HTR-8/SVneo (cell line): ENCODE data around the gene ABCA7.
A peak's percentile ranks its signal among the peaks of the same experiment; 100 is the strongest.
"Not testable (repeated sequence)": the region's sequence is repeated elsewhere in the genome, so short reads cannot be mapped to it uniquely, and the experiment has no call there.

Experiments used
- DNase-seq: peaks from one replicate; pipeline ENCODE4 v3.0.0; 2011; ENCODE audit warnings: low spot score, mixed read lengths; ENCODE audit not compliant: insufficient read length
- FAIRE-seq: peaks from 2 replicates; lab custom pipeline; 2011; peaks lifted over from hg19 to GRCh38; lab: Jason Lieb, UNC

Gene ABCA7

DNA sequence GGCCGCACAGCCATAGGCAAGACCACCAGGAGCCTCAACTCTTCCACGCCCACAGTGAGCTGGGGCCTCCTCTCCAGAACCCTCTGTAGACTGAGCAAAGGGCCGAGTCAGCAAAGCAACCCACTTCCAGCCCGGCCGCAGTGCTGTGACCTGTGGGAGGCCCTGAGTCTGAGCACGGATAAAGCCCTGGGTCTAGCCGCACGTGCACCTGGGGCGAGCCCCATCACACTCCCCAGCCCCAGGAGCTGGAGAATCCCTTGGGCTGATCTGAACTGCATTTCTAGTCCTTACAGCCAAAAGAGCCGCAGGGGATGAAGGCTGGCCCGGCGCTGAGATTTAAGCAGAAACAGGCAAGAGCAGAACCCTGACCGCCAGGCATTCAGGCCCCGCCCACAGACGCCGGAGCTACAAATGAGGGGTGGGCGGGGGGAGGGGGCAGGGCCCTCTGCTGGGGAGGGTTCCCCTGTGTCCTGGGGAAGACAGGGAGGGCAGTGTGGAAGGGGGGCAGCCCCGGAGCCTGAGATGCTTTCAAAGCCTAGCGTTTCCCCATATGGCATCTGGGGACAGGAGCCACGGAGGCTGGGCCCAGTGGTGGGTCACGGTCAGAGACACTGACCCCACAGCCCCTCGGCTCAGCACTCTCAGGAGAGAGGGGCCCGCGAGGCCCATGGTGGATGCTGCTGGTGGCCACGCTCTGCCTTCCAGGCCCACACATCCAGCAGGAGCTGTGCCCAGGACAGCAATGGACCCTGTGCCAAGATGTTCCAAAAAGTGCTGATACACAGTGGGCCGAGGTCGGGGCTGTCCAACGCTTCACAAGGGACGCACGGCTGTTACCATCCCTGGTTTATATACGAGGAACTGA lies 23.9 kb upstream of the ABCA7 start:
- DNase-seq (no peak), FAIRE-seq (no peak)

DNA sequence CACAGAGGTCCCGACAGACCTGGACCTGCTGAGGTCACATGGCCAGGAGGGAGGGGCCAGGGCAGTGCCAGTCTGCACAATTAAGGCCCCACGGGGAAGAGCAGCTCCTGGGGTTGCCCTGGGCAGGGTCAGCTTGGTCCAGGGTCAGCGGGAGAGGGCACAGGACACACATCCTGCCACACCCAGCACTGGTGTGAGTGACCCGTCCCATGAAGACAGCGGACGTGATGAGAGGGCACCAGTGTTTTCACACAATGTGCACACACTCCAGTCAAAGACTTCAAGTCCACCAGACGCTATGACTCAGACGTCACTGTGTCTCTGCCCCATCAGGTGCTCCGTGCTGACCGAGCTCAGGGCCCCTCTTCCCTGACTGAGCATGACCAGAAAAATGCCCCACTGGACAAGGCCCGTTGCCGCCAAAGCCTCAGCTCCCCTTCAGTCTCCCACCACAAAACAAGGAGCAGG lies 23.2 kb upstream of the ABCA7 start:
- no peak for DNase-seq
- FAIRE-seq: peak; percentile 78

DNA sequence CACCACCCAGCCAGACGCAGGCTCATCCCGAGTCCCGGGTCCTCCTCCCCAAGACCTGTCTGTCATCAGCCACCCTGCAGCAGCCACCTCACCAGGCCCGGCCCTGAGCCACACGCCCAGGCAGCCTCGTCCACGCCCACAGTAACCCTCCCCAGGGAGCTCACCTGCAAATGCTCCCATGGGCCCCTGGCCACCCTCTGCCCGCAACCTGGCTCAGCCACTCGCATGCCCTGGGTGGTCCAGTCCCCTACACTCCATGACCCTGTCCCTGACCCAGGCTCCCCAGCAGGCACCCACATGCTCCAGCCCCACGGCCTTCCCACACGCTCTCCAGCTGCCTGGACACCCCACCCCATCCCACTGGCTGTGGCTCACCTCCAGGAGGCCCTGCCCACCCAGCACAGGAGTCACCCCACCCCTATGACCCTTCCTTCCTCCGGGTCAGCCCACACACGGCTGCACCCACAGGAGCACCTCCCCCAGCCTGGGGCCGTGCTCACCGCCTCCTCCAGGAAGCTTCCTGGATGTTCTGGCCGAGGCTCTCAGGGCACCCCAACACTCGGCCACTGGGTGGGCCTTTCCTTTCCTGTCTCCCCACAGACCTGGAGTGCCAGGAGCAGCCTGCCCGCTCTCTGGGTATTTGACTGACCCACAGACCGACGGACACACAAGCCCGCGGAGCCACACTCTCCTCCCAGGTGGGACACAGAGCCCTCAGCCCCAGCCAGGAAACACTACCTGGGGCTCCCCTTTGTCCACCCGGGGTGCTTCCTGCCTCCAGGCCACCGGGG lies 22.6 kb upstream of the ABCA7 start:
- no peak for DNase-seq

DNA sequence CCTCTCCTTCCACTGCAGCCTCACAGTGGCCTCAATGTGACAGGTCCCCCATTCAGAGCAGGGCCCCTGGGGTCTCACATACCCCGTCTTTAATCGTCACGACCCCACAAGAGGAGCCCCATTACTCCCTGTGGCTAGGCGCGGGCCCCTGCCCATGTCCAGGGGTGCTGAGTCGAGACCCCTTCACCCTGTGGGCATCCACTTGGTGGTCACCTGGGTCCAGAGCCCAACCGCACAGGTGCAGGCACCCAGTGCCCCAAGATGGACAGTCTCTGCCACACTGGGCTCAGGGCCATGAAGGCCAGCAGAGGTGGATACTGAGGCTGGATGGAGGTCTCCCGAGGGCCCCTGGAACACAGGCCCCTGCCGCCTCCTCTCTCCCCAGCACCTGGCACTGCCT lies 22.0 kb upstream of the ABCA7 start:
- no peak for FAIRE-seq
- no peak for DNase-seq

More for the DNA sequence above, 22.6 kb upstream of the ABCA7 start:
- no peak for FAIRE-seq

DNA sequence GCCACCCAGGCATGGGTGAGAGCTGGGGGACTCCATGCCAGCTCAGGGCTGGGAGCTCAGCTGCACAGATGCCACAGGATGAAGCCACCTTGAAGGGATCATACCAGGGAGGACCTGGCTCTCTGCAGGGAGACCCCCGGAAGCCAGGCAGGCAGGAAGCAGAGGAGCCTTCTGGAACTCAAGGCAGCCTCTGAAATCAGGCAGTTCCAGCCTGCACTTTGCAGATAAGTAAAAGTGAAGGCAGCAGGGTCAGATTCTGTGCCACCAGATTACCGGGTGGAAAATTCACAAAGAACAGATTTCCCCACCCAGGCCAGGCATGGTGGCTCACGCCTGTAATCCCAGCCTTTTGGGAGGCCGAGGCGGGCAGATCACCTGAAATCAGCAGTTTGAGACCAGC lies 21.5 kb upstream of the ABCA7 start:
- FAIRE-seq: no peak

DNA sequence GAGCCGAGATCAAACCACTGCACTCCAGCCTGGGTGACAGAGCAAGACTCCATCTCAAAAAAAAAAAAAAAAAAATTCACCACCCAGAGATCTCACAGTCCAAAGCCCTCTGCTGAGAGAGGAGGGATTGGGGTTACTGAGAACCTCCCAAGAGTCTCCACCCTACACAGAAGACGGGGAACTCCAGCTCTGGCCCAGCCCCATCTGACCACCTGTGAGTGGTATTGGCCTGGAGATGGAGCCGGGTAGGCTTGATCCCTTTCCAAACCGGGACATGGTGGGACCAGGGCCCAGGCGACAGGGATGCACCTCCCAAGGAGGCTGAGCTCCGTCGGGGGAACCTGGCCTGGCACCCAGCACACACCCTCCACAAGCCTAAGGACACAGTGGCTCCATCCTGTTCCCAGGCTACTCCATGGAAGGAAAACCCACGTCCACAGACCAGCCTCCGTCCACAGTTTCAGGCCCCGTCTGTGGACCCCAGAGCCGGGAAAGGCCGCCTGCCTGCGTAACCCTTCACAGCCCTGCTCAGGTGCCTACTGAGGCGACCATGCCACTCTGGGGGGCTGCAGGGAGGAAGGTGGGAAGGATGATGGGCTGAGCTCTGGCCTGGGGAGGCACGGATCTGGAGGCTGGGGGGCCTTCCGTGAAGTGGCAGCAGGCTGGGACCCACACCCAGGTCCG lies 20.8 kb upstream of the ABCA7 start:
- DNase-seq: no peak
- FAIRE-seq: no peak

More for the DNA sequence above, 21.5 kb upstream of the ABCA7 start:
- no peak for DNase-seq

DNA sequence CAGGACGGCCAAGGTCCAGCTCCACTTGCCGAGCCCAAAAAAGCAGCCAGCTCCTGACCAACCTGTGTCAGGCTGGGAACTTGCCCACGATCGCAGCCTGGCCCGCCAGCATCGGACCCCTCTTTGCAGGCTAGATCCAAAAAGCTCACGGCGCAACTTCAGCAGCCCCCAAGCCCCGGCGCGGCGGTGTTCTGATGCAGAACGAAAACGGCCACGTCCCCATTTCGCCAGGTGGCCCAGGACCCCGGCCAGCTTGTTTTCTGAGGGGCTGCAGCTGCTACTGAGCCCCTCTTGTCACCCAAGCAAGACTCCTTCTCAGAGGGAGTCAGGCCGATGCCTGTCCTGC lies 20.3 kb upstream of the ABCA7 start:
- FAIRE-seq (no peak), DNase-seq (no peak)

DNA sequence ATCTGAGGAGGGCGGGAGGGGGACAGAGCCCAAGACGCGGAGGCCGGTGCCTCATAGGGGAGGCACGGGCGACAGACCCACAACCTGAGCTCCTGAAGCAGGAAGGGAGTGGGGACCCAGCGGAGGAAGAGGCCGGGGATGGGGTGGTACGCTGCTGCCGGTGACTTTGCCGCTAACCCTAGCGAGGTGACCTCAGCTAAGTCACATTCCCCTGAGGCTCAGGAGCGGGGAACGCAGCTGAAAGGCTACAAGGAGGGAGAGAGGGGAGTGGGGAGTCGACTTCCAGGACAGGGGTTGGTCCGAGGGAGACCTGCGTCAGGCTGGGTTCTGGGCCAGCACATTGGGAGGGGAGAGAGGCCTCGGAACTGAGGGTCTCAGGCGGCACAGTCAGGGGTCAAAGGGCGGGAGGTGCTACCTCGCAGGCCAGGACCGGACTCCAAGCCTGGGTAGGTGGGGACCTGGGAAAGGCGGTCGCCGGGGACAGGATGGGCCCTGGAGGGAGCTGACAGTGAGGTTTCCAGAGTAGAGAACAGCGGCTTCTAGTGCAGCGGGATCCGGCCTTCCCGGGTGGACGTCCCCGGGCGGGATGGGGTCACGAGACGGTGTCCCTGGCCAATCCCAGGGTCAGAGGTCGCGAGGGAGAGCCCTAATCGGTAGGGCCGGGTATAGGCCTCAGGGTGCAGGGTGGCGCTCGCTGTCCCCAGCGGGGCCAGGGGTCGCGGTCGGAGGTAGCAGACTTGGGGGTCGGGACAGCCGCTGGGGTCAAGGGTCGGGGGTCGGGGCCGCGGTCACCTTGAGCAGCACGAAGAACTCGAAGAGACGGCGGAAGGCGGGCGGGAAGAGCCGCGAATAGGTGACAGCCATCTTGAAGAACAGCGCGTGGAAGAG lies 19.7 kb upstream of the ABCA7 start:
- no peak for DNase-seq
- no peak for FAIRE-seq

DNA sequence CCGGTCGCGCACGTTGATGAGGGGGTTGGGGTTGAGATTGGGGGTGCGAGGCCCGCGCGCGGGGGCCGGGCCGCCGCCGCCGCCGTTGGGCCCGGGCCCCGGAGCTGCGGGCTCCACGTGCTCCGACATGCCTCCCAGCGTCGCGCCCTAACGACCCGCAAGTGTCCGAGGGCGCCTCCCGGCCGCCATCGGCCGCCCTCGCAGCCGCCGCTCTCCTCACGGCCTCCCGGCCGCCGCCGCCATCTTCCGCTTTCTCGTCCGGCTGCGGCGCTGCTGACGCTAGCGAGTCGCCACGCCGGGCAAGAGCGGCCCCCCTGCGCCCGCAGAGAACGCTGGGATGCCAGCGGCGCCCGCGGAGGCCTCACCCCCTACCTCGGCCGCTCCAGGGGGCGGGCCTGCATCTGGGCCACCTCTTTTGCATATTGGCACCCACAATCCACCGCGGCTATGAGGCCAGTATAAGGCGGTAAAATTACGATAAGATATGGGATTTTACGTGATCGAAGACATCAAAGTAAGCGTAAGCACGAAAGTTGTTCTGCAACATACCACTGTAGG lies 19.0 kb upstream of the ABCA7 start, which contains the start of gene TMEM259:
TSS of gene TMEM259 (minus strand) at position 256 of the 558 bp plus-strand sequence. CDS start at position 129, 127 bp downstream.
- FAIRE-seq: peak; percentile 38
- peak; percentile 86 for DNase-seq

DNA sequence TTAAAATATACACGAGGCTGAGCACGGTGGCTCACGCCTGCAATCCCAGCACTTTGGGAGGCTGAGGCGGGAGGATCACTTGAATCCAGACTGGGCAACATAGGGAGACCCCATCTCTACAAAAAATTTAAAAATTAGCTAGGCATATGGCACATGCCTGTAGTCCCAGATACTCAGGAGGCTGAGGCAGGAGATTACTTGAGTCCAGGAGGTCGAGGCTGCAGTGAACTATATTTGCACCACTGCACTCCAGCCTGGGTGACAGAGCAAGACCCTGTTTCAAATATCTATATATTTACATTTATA lies 16.1 kb upstream of the ABCA7 start:
- DNase-seq, FAIRE-seq: not testable (repeated sequence)

DNA sequence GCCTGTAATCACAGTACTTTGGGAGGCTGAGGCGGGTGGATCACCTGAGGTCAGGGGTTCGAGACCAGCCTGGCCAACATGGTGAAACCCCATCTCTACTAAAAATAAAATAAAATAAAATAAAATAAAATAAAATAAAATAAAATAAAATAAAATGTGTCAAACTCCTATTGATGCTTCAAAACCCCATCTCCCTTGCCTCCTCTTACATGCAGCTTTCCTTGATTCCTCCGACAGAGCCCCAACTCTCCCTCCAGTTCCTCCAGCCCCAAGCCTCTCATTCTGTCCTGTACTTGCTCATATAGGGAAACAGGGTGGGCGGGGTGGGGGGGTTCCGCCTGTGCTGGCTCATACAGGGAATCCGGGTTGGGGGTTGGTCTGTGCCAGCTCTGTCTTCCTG lies 14.8 kb upstream of the ABCA7 start:
- not testable (repeated sequence) for FAIRE-seq, DNase-seq

DNA sequence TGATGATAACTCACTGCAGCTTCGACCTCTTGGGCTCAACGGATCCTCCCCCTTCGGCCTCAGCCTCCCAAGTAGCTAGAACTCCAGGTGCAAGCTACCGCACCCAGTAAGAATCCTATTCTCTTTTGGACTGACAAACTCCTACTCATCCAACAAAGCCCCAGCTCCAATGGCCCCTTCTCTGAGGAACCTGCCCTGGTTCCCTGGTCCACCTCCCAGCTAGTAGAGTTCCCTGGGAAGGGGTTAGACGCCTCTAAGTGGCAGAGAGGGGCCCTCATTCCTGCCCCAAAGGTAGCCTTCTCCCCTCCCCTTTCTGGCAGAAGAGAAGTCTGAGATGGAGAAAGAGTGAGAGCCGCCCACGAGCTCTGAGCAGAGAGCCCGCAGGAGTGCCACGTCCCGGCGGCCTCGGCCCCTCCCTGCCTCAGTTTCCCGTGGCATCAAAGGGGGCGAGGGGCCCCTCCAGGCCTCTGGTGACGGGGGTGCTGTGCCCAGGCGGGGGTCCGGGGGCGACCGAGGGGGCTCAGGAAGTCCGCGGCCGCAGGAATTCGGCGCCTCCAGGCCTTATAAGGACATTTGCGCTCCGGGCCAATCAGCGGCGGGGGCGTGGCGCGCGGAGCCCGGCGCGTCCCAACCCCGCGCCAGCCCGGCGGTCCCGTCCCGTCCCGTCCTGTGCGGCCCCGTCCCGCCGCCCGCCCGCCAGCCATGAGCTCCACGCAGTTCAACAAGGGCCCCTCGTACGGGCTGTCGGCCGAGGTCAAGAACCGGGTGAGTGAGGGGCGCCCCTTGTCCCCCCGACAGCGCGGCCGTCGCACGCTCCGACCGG lies 13.7 kb upstream of the ABCA7 start, which contains the start of gene CNN2:
TSS of gene CNN2 (plus strand) at position 649 of the 823 bp plus-strand sequence. CDS start at position 703, 54 bp downstream.
- no peak for FAIRE-seq
- peak; percentile 60 for DNase-seq

DNA sequence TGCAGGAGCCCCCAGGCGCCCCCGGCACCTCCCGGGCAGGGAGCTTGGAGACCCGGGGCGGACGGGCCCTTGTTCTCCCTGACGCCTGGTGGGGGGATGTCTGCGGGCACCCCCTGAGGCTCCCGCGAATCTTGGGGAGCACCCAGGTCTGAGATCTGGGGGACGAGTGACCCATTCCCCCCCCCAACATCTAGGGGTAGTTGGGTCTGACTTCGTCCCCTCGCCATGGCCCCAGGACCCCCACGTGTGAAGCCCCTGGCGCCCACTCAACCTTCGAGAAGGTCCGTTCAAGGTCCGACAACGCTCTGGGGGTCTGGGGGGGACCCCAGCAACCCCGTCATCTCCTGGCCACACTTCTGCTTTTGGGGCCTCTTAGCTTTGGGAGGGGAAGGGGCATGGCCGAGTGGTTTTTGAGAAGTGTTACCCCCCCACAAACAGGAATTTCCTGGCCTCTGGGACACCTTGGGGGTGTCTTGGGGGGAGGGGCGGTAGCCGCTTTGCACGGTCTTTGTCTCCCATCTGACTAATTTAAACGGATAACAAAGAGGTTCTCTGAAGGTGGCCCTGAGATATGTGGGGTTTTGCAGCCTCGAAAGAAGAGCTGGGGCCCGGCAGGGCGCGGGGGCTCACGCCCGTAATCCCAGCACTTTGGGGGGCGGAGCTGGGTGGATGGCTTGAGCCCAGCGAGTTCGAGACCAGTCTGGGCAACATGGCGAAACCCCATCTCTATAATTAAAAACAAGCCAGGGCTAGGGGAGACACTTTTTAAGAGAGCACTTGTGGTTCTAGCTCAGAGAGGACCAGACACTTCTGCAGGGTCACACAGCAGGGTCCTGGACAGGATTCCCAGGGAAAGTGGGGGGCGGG lies 12.9 kb upstream of the ABCA7 start:
- DNase-seq (no peak), FAIRE-seq (no peak)

DNA sequence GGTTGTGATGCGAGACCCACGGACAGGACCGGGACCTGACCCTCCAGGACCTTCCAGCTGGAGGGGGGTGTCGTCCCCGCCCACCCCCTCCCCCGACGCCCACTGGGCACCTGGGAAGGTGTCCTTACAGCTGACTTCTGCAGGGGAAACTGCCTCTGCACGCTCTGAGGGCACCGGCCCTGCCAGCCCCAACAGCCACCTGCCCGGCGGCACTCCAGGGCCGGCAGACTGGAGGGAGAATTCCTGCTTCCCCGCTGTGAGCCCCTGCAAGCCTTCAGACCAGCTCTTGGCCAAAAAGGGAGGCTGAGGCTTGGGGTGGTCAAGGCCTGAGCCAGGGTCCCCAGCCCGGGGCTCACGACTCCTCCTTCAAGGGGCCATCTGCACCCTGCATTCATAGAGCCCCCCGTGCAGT lies 12.3 kb upstream of the ABCA7 start:
- FAIRE-seq (no peak), DNase-seq (no peak)

DNA sequence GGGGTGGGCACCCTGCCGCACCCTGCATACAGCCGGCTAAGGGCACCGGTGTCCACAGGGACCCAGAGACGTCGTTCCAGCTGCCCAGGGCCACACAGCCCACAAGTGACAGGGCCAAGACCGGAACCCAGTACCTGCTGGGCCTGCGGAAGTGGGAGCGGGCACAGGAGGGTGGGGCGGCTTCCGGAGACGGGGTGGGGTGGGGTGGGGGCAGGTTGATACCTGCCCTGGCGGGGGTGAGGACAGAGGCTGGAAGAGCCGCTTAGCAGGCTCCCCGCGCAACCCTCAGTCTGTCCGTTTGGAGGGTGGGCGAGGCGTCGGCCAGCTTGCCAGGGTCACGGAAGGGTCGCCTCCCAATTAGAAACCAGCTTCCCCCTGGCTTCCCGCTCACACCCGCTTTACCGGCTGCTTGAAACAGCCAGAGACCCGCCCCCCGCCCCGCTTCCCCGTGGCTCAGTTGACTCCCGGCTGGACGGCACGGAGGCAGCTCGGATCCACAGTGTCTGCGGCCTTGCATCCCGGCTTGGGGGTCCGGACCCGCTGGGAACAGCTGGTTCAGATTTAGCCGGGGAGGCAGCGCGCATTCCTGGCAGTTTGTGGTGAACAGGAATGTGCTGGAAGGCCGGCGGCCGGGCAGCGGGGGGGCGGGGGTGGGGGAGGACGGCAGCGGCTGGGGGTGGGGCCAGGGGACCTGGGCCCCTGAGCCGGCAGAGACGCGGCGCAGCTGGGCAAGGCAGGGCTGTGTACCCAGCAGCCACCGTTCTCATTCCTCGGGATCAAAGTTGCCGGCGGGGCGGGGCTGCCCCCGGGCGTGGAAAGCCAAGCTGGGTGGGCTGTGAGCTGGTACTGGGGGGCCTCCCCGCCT lies 11.6 kb upstream of the ABCA7 start:
- FAIRE-seq: peak; percentile 93
- peak; percentile 84 for DNase-seq

DNA sequence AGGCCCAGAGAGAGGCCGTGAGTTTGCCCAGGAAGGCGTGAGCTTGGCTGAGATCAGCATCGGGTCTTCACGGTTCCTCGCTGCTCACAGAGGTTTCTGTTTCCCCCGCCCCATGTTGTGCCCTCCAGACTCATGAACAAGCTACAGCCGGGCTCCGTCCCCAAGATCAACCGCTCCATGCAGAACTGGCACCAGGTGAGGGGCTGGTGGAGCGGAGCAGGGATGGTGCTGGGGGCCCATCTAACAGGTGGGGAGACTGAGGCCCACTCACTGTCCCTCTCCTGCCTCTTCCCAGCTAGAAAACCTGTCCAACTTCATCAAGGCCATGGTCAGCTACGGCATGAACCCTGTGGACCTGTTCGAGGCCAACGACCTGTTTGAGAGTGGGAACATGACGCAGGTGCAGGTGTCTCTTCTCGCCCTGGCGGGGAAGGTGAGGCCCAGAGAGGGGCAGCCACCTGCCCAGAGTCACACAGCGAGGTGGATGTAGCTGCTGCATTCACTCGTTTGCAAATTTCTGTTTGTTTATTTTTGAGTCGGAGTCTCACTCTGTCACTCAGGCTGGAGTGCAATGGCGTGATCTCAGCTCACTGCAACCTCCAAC lies 7.5 kb upstream of the ABCA7 start:
- DNase-seq (no peak), FAIRE-seq (no peak)
